Suppressor macrophage (primary cell): ENCODE results near the gene AQP12A.
"Not testable (repeated sequence)": the region's sequence is repeated elsewhere in the genome, so short reads cannot be mapped to it uniquely, and the experiment has no call there.

Experiments used
- DNase-seq, 4 experiments: peaks; one replicate each; pipeline ENCODE4 v3.0.0-alpha.2; 2020 to 2022

AQP12A gene

DNA sequence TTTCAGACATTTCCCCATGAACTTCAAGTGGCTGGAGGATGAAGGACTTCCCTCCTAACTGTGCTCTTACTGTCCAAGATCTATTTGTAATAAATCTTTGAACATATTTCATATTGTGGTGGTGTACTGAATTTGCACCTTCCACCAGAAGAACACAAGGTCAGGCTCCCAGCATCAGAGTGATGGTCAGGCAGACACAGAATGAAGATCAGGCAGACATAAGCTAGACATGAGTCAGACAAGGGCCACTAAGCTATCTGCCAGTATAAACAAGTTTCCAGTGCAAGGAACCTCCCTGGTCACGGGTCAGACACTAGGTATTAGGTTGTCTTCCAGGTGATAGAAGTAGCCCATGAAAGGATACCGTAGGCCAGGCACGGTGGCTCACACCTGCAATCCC, 29.0 kb upstream of the AQP12A start:
- no peak for DNase-seq

DNA sequence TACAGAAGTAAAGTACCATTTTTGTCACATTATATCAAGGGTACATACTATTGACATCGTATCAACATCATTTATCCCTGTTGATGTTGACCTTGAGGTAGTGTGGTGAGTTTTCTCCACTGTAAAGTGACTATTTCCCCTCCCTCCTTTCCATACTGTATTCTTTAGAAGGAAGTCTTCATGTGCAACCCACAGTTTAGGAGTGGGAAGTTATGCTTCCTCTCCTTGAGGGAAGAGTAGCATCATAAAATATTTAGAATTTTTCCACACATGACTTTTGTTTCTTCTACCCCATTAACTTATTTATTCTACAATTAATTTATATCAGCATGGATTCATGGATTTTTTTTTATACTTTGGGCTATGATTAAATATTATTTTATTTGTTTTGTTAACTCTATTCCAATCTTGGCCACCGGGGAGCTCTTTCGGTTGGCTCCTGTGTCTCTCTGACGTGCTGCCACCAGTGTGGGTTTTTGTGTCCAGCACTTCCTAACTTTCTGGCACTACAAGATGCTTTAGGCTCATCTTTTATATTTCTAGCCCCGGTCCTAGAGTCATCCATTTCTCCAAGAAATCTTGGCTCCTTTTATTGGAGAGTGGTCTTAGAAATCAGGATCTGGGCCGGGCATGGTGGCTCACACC, 28.0 kb upstream of the AQP12A start:
- DNase-seq = peak in 3 of 4 experiments; percentile 11 to 63 (median 52)

DNA sequence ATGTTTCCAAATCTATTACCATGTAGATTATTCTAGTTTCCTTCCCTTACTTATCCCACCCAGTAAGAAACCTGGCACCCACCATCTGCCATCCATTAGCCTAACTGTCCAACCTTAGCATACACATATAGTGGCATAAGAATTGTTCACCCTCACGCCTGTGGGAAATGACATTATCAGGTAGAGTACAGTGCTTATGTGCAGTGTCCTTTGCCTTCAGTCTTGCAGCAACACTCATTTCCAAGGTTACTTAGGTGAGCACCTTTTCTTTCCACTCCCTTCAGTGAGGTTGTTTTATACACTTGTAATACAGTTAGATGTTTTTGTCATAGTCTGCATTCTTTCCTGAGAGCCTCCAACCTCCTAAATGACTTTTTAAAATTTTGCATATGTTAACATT, 27.0 kb upstream of the AQP12A start:
- DNase-seq = no peak

DNA sequence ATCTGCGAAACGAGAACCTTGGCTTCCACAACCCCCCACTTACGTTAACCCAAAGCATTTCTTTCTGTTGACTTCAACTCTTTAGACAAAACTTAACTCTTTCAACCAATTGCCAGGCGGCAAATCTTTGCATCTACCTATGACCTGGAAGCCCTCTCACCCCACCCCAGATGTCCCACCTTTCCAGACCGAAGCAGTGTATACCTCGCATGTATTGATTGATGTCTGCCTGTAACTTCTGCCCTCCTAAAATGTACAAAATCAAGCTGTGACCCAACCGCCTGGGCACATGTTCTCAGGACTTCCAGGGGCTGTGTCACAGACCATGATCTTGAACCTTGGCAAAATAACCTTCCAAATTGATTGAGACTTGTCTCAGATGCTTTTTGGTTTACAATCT, 21.3 kb upstream of the AQP12A start:
- no peak for DNase-seq

DNA sequence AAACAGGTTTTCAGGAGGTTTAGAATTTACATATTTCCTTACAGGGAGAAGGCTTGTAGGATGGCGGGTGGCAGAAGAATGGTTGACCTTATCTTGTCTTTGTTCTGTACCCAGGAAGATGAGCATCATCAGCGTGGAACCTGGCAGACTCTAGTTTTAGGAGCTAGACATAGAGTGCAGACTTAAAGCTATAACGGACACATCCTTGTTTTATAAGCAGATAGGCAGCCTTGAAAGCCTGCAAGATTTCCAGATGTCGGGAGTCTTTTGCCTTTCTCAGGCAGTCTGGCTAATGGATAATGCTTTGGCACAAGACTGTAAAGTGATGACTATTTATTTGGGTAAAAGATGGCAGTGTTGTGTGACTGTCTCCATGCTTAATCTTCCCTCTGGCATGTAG, 20.7 kb upstream of the AQP12A start:
- DNase-seq = no peak

DNA sequence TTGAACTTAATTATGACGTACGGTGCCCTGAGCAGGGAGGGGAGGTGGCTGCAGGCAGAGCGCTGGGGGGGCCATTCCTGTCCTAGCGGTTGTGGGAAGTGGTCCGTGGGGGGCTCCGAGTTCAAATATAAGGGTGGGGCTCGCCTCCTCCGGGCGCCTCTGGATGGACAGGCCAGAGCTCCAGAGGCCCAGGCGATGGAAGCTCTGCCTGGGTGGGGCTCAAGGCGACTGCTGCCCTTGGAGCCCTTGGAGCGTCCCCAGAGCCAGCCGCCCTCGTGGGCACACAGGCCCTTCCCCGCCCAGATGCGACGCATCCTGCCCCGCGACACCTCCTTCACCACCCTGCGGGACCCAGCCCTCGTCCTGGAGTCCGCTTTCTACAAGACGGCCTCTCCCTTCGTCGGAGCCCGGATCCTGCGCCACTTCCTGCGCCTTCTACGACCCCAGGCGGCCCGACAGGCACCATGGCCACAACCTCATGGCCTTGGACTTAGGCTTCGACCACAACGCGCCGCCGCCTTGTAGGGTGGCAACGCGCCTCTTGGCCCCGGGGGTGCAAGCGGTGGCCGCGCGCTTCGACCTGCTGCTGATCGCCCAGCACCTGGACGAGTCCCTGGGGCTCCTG, 19.5 kb upstream of the AQP12A start:
- no peak for DNase-seq

DNA sequence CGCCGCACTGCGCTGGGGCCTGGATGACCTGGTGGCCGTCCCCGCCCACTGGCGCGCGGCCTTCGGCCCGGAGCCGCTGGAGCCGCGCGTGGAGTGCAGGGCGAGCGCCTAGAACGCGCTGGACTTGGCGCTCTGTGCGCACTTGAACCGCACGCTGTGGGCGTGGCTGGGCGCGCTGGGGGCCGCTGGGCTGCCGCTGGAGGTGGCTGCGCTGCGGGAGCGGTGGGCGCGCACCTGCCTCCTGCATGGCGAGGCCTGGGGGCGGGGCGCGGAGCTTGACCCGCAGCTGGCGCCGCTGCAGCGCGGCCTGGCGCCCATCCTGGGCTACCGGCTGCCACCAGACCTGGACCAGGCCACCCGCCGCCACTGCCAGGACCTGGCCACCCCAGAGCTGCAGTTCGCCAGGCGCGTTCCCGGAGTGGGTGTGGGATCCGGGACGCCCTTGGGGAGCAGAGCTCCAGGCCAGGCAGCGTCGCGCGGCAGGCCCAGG, 18.9 kb upstream of the AQP12A start:
- no peak for DNase-seq

DNA sequence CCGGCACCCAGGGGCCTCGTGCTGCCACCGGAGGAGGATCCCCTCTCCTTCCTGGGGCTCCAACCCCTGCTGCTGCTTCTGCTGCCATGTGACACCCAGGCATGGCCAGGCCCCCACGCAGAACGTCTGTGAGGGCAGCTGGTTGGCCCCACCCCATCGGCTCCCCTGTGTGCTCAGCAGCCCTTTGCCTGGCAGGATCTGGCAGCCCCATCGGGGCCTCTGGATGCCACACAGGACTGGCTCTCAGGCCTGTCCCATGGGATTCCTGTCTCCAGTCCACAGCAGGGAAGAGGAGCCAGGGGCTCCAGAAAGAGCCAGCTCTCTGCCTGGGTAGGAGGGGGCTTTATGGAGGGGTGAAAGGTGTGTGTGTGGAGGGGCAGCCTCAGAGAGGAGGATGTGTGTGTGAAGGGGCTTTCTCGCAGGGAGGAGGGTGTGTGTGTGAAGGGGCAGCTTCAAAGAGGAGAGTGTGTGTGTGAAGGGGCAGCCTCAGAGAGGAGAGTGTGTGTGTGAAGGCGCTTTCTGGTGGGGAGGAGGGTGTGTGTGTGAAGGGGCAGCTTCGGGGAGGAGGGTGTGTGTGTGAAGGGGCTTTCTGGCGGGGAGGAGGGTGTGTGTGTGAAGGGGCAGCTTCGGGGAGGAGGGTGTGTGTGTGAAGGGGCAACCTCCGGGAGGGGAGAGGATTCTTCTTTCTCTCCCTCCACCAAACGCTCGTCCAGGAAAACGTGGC, 17.0 kb upstream of the AQP12A start:
- not testable (repeated sequence) for DNase-seq

DNA sequence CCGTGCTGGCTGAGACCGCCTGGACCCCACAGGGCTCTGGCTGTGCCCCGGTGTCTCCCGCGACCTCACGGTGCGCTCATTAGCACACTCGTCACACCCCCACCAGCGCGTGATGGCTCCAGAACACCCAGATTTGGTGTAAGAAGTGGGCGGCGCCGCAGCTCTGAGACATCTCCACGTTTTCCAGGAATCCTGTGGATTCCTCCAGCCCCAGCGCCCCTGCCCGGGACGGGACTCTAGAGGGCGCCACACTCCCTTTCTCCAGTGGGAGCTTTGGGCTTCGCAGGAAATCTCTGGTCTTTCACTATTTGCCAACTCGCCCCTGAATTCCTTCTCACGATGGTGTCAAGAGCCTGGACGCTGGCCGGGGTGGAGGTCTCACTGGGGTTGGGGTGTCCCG, 16.3 kb upstream of the AQP12A start:
- not testable (repeated sequence) for DNase-seq

DNA sequence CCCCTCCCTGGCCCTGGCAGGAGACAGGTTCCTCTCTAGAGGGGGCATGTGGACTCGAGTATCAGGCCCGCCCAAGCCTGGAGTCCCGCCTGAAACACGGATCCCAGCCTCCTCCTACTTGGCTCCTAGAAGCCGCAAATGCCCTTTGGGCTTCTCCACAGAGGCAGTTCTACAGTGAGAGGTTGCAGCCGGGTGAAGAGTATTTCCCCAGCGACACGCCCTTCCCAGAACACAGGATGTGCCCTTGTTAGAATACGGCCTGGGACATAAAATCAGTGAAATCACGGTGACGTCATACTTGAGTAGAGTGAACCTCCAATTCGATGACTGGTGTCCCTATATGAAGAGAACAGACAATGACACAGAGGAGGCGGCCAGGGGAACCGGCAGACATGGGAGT, 13.6 kb upstream of the AQP12A start:
- DNase-seq = not testable (repeated sequence)

DNA sequence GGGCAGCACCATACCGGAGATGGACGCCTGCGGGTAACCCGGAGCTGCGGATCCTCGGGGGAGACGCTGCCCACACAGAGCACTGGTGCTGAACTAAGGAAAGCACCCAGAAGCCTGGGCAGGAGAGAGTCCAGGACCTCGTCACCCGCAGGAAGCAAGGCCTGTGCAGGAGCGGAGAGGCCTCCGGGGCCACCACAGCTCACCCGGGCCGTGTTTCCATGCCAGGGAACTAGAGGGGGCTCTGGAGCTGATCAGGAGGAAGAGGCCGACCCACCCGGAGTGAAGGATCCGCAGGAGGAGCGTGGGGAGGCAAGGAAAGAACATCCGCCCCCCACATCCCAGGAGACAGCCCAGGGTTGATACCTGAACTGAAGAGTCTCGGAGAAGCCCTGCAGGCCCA, 12.8 kb upstream of the AQP12A start:
- not testable (repeated sequence) for DNase-seq

DNA sequence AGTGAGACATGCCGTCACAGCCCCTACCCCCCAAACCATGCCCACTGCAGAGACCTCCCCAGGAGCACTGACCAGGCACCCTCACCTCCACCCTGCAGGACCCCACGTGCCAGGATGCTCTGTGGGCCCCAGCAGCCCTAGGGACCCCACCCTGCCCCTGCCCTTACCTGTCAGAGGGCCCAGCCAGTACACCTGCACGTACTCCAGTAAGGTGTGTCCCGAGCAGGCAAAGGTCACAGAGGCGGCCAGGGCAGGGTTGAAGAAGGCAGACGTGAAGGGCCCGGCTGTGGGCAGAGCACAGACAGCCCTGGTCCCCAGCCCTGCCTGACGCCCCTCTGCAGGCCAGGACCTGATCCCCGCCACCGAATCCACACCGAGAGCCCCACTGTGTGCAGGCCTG, 11.5 kb upstream of the AQP12A start:
- not testable (repeated sequence) for DNase-seq

DNA sequence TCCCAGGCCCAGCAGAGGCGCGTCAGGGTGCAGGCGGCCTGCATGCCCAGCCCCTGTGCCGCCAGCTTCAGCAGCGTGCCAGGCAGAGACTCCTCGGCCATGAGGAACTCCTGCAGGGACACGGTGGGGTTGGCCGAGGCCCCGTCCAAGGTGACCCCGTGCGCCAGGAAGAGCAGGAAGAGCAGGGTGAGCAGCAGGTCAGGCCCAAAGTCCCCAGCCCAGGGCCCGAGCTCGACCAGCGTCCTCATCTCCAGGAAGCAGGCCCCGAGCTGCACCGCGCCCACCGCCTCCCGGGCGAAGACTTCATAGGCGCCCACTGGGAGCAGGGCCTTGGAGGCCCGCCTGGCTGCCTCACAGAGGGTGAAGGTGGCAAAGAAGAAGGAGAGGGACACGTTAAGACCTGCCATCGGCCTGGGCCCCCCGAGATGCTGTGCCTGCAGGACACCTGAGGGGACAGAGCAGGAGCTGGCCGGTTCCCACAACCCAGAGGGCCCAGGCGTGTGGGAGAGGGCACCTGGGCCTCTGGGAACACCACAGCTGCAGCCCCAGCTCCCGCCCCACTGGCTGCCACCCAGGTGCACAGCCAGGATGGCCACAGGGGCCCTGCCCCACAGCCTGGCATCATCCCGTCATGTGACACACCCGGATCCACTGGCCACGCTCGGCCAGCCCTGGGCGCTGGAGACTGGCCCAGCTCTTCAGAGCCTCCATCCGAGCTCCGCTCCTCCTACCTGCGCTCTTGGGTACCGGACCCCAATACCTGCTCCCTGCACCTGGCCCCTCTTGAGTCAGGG, 9.0 kb upstream of the AQP12A start, which contains the start of gene AQP12B:
Gene AQP12B, minus strand, starts transcription at position 455 of the 794 bp plus-strand sequence. Its CDS starts 48 bp downstream, at position 407.
- DNase-seq = not testable (repeated sequence)

DNA sequence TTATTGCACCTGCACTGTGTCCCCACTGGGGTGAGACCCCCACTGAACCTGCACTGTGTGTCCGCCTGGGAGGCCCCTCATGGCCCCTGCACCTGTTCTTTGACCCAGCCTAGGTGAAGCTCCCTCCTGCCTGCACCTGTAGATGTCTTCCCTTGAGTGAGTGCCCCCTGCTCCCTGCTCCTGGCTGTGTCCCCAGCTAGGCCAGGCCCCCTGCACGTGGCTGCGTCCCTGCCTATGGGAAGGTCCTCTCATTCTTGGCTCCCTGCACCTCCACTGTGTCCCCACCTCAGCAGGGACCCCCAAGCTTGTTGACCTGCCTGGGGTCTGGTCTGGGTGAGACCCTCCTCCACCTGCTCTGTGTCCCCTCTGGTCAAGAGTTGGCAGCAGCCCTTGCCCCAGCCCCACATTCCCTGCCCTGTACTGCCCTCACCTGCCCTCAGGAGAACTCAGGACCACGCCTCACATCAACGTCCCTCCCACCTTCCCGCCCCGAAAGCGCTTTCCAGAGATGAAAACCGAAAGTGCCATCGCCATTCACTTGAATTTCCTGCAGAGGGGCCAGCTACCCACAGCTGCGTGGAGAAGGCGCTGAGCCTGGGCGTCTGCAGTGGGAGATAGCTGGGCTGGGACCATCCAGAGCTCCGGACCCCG, 8.2 kb upstream of the AQP12A start:
- DNase-seq = not testable (repeated sequence)

DNA sequence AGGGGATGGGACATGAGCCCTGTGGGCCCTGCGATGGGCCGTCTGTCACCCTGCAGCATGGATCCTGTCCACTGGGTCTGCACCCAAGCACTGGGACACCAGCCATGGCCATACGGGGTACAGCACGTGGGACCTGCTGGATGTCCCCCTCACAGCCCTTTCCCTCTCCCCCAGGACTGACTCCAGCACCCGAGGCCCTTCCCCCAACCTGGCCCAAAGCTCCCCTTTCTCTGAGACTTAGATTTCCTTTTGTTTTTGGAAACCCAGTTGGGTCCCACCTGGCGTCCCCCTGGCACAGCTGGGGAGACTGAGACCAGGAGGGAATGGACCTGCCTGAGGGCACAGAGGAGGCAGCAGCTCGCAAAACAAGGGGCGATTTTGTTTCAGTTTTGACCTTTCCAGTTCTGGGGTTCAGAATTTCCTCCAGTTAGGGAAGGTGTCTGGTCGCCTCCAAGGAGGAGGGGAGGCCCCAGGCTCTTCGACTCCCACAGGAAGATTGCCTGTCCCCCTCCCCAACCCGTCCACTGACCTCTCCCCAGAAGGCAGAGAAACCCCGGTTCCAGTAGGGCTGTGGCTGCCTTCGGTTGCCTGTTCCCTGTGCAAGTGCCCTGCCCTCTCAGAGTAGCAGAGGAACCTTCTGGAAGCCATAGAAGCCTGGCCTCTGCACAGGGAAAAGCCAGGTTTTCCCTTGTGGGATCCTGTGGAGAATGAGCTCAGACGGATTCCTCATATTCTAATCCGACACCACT, 7.5 kb upstream of the AQP12A start:
- not testable (repeated sequence) for DNase-seq

DNA sequence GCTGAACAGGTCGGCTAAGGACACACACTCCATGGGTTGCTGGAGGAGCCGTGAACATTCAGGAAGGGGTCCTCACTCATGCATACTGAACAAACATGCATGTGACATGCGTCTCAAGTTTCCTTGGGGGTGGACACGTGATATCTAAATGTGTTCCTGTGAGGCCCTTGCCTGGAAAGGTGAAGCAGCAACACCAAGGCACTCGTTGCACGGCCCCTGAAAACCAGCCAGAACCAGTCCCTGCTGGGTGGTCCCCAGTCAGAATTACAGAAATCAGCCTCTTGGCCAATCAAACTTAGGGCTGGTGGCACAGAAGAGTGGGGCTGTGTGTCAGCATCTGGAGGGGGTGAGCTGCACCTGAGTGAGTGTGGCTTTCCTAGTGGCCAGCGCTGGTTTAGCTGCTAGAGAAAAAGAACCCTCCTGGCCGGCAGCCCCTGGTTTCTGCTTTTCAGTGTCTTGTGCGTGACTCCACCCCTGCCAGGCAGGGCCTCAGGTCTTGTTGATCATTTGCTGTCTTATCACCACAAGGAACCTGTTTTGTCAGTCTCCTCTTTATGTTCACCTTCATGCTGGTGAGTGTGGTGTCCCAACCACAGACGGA, 5.8 kb upstream of the AQP12A start:
- no peak for DNase-seq

DNA sequence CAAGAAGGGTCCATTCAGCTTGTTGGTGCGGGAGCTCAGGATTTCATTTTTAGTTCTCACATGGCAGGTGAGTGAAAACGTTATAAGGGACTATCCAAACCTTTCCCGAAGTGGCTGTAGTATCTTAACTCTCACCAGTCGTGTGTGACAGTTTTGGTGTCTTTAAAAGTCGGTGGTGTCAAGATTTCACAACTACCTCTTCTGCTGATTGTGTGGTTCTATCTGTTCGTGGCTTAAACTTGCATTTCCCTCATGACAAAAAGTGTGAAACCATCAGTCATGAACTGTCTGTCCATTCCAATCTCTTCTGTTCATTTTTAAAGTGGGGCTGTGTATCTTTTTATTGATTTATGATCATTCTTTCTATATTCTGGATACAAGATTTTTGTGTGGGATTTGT, 5.2 kb upstream of the AQP12A start:
- peak in 1 of 4 experiments; percentile 21 for DNase-seq

DNA sequence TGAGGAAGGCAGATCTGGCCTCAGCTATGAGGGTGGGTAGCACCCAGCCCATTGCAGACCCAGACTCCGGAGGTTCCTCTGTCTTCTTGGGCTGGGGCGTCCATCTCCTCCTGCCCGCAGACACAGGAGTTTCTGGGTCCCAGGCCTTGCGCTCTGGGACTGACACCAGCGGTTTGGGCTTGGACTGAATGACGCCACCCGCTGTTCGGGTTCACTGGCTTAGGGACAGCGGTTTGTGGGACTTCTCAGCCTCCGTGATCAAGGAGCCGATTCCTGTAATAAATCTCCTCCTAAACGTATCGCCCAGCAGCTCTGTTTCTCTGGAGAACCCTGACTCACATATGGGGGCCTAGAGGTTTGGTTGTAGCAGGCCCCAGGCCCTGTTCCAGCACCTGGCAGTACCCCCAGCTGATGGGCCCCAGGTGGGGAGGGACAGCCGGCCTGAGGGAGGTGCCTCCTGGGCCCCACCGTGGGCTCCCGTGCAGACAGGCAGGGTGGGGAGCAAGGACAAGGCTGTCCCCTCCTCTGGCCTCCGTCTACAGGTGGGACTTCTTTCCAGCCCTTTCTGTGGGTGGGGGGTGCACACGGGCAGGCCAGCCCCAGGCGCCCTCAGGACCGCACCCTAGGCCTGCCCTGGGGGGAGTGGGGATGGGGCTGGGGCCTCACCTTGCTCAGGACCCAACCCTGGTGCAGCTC, 4.5 kb upstream of the AQP12A start:
- DNase-seq = no peak

DNA sequence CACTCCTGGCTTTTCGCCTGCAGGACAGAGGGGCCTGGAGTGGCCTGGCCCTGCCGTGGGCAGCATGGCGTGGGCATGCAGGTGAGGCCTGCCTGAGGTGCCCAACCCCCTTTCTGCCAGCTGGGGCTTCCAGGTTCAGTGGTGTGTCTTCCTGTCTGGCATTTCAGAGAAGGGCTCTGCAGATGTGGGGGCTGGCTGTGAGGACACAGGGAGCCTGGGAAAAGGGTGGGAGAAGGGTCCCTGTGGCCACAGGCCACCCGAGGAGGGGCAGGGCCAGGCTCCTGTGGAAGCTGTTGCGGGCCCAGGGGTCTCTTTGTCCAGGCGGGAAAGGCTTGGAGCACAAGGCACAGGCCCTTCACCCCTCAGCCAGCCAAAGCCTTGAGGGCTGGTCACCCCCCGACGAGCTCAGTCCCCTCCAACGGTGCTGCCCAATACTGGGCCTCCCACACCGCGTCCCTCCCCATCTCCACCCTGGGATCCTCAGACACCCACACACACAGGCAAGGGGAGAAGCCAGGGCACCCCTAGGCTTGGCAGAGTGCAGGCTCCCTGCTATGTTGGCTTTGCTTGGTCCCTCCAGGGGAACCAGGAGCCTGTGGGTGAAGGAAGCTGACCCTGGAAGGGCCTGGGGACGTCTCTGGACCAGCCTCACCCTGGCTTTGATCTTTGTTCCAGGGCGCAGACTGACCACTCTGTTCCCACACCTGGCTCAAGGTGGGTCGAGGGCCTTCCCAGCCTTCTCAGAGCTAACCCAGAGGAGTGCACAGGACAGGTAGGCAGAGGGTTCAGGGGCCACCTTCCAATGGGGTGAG, 3.7 kb upstream of the AQP12A start:
- DNase-seq = no peak

DNA sequence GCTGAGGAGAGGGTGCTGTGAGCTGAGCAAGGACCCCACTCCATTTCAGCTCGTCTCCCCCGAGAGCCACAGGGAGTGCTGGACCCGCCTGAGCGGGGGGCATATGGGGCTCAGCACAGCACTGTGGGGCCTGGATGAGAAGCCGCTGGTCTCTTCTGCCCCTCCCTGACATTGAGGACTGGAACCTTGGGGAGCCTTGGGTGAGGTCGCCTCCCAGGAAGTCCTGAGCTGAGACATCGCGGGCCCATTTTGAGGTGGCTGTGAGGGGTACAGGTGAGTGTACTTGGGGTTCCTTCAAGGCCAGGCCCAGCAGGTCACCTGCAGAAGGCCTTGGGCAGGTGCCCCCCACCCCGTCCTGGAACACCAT, 3.1 kb upstream of the AQP12A start:
- no peak for DNase-seq
